HepG2 (cell line): ENCODE results near the gene CHIC2. TPM values are rescaled to one million over a fixed set of nuclear protein-coding genes. Genes with fewer than 3 reads are reported as not detected.

Experiments used
- MEF2D ChIP-seq: sonication (generic); formaldehyde crosslinking; IDR thresholded peaks from 2 replicates; pipeline ENCODE4 v1.5.1; 2020; ENCODE audit warnings: mild to moderate bottlenecking, missing genetic modification reagents
- REL ChIP-seq: sonication (generic); formaldehyde crosslinking; conservative IDR thresholded peaks from 2 replicates; pipeline ENCODE4 v1.8.0; 2022; ENCODE audit warnings: mild to moderate bottlenecking, missing genetic modification reagents, moderate library complexity
- SMAD3 ChIP-seq: sonication (generic); formaldehyde crosslinking; IDR thresholded peaks from 2 replicates; pipeline ENCODE4 v1.4.0; 2020; ENCODE audit warnings: missing genetic modification reagents
- ZFP41 ChIP-seq: sonication (generic); formaldehyde crosslinking; IDR thresholded peaks from 2 replicates; pipeline ENCODE4 v1.4.0; 2020; ENCODE audit warnings: mild to moderate bottlenecking, missing genetic modification reagents, borderline replicate concordance
- ZNF337 ChIP-seq: sonication (generic); formaldehyde crosslinking; IDR thresholded peaks from 2 replicates; pipeline ENCODE4 v1.5.1; 2020; ENCODE audit warnings: missing genetic modification reagents, low read depth, mild to moderate bottlenecking, borderline replicate concordance
- ZNF7 ChIP-seq: IDR thresholded peaks from 2 replicates; pipeline ENCODE4 v1.6.1; 2016; ENCODE audit warnings: missing biosample characterization, missing genetic modification reagents
- ZNF75D ChIP-seq: sonication (generic); formaldehyde crosslinking; IDR thresholded peaks from 2 replicates; pipeline ENCODE4 v1.8.1; 2023; ENCODE audit warnings: missing genetic modification reagents, mild to moderate bottlenecking, borderline replicate concordance
- ZNF772 ChIP-seq: sonication (generic); formaldehyde crosslinking; IDR thresholded peaks from 2 replicates; pipeline ENCODE4 v1.5.0; 2020; ENCODE audit warnings: mild to moderate bottlenecking, missing genetic modification reagents
- ZNF788 ChIP-seq: sonication (generic); formaldehyde crosslinking; IDR thresholded peaks from 2 replicates; pipeline ENCODE4 v1.5.0; 2020; ENCODE audit warnings: mild to moderate bottlenecking, missing genetic modification reagents, borderline replicate concordance
- ZNF879 ChIP-seq: sonication (generic); formaldehyde crosslinking; IDR thresholded peaks from 2 replicates; pipeline ENCODE4 v1.8.1; 2023; ENCODE audit warnings: missing genetic modification reagents
- ZNF891 ChIP-seq: sonication (generic); formaldehyde crosslinking; IDR thresholded peaks from 2 replicates; pipeline ENCODE4 v1.5.0; 2020; ENCODE audit warnings: mild to moderate bottlenecking, missing genetic modification reagents
- polyA plus RNA-seq, 8 experiments: library from polyadenylated mRNA; depleted of rRNA in 3 of 8; stranded (reverse) in 7 of 8; unstranded in 1 of 8; fragments of >200 nt; fragmentation: Illumina TruSeq in 4 of 8; extraction: Trizol in 4 of 8; gene quantifications; 2 replicates each; pipeline versions ENCODE4 v1.2.1 to v1.2.3, GENCODE V29; 2011 to 2016; ENCODE audit warnings: low read depth in 4 of 8, missing spikeins in 1 of 8, mixed read lengths in 1 of 8; ENCODE audit not compliant: insufficient read depth in 1 of 8
- total RNA-seq, 5 experiments: library from RNA; depleted of rRNA; stranded (reverse); fragments of >200 nt; fragmentation: Illumina TruSeq; extraction: Trizol; gene quantifications; 2 replicates each; pipeline ENCODE4 v1.2.3, GENCODE V29; 2016; ENCODE audit warnings: low read depth in 1 of 5
- TF ChIP-seq, protein P1 (sequence below): sonication (generic); formaldehyde crosslinking; IDR thresholded peaks from 2 replicates; pipeline ENCODE4 v1.5.1; 2020; ENCODE audit warnings: missing genetic modification reagents, mild to moderate bottlenecking, borderline replicate concordance
- TF ChIP-seq, protein P2 (sequence below): sonication (generic); formaldehyde crosslinking; IDR thresholded peaks from 2 replicates; pipeline ENCODE4 v1.4.0; 2020; ENCODE audit warnings: missing genetic modification reagents, mild to moderate bottlenecking, borderline replicate concordance
- TF ChIP-seq, protein P3 (sequence below): sonication (generic); formaldehyde crosslinking; IDR thresholded peaks from 2 replicates; pipeline ENCODE4 v1.4.0; 2020; ENCODE audit warnings: mild to moderate bottlenecking, missing genetic modification reagents
- TF ChIP-seq, protein P4 (sequence below): sonication (generic); formaldehyde crosslinking; IDR thresholded peaks from 2 replicates; pipeline ENCODE4 v1.8.1; 2023; ENCODE audit warnings: mild to moderate bottlenecking, moderate library complexity, missing genetic modification reagents

The CHIC2 gene
- total and polyA plus RNA-seq, 2 of the 13 experiments (the other 11 are each of a cell fraction or from before 2014, with no cell fraction given): 10.0 to 17.2 TPM

DNA sequence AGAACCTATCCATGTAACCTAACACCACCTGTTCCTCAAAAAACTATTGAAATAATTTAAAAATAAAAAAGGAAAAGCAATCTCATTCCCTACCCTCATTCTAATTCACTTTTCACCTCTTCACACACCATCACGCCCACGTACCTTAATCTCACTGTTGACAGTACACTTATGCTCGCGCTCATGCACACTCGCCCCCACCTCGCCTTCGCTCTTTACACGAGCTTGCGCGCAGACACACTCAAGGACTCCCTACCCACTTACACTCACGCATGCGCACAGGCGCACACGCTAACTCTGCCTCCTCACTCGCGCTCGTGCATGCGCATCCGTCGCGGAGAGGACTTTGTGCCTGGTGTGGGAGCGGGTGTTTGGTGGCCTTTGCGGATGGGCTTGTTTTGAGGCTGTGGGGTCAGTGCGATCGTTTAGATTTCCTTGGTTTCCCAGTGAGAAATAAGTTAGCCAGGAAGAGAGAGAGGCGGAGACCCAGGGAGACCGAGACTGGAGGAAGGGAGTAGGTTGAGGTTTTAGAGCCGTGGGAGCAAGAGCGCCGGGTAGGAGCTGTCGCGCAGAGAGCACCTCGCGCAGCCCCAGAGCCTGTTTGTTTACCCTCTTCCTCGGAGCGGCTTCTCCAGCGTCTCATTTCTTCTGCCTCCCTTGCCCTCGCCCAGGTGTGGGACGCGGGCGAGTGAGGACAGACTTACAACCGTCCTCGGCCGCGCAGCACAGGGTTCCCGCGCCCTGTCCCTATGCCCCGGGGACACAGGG, 27.4 kb upstream of the CHIC2 start (continued):
- TF ChIP-seq, protein P1, sequence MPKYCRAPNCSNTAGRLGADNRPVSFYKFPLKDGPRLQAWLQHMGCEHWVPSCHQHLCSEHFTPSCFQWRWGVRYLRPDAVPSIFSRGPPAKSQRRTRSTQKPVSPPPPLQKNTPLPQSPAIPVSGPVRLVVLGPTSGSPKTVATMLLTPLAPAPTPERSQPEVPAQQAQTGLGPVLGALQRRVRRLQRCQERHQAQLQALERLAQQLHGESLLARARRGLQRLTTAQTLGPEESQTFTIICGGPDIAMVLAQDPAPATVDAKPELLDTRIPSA (CRISPR knock-in tag): no peak
- TF ChIP-seq SMAD3 (CRISPR knock-in tag) (0 out of 2 replicates have a peak, but pooled peaks have one; percentile 29), REL (0 out of 2 replicates have a peak, but pooled peaks have one; percentile 53), ZNF879 (CRISPR knock-in tag) (no peak), ZNF7 (CRISPR knock-in tag) (no peak), ZNF891 (no peak), ZNF772 (CRISPR knock-in tag) (0 out of 2 replicates have a peak, but pooled peaks have one; percentile 20), ZNF788 (CRISPR knock-in tag) (no peak; the same call in 1 of the 2 replicates), ZFP41 (CRISPR knock-in tag) (no peak), MEF2D (CRISPR knock-in tag) (peak; percentile 55; the same call in 1 of the 2 replicates), ZNF75D (CRISPR knock-in tag) (no peak), ZNF337 (CRISPR knock-in tag) (no peak)
- TF ChIP-seq, protein P2, sequence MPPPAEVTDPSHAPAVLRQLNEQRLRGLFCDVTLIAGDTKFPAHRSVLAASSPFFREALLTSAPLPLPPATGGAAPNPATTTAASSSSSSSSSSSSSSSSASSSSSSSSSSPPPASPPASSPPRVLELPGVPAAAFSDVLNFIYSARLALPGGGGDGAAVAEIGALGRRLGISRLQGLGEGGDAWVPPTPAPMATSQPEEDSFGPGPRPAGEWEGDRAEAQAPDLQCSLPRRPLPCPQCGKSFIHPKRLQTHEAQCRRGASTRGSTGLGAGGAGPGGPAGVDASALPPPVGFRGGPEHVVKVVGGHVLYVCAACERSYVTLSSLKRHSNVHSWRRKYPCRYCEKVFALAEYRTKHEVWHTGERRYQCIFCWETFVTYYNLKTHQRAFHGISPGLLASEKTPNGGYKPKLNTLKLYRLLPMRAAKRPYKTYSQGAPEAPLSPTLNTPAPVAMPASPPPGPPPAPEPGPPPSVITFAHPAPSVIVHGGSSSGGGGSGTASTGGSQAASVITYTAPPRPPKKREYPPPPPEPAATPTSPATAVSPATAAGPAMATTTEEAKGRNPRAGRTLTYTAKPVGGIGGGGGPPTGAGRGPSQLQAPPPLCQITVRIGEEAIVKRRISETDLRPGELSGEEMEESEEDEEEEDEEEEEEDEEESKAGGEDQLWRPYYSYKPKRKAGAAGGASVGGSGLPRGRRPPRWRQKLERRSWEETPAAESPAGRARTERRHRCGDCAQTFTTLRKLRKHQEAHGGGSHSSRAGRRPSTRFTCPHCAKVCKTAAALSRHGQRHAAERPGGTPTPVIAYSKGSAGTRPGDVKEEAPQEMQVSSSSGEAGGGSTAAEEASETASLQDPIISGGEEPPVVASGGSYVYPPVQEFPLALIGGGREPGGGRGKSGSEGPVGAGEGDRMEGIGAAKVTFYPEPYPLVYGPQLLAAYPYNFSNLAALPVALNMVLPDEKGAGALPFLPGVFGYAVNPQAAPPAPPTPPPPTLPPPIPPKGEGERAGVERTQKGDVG (CRISPR knock-in tag): peak; percentile 67; the same call in 1 of the 2 replicates
- TF ChIP-seq, protein P3, sequence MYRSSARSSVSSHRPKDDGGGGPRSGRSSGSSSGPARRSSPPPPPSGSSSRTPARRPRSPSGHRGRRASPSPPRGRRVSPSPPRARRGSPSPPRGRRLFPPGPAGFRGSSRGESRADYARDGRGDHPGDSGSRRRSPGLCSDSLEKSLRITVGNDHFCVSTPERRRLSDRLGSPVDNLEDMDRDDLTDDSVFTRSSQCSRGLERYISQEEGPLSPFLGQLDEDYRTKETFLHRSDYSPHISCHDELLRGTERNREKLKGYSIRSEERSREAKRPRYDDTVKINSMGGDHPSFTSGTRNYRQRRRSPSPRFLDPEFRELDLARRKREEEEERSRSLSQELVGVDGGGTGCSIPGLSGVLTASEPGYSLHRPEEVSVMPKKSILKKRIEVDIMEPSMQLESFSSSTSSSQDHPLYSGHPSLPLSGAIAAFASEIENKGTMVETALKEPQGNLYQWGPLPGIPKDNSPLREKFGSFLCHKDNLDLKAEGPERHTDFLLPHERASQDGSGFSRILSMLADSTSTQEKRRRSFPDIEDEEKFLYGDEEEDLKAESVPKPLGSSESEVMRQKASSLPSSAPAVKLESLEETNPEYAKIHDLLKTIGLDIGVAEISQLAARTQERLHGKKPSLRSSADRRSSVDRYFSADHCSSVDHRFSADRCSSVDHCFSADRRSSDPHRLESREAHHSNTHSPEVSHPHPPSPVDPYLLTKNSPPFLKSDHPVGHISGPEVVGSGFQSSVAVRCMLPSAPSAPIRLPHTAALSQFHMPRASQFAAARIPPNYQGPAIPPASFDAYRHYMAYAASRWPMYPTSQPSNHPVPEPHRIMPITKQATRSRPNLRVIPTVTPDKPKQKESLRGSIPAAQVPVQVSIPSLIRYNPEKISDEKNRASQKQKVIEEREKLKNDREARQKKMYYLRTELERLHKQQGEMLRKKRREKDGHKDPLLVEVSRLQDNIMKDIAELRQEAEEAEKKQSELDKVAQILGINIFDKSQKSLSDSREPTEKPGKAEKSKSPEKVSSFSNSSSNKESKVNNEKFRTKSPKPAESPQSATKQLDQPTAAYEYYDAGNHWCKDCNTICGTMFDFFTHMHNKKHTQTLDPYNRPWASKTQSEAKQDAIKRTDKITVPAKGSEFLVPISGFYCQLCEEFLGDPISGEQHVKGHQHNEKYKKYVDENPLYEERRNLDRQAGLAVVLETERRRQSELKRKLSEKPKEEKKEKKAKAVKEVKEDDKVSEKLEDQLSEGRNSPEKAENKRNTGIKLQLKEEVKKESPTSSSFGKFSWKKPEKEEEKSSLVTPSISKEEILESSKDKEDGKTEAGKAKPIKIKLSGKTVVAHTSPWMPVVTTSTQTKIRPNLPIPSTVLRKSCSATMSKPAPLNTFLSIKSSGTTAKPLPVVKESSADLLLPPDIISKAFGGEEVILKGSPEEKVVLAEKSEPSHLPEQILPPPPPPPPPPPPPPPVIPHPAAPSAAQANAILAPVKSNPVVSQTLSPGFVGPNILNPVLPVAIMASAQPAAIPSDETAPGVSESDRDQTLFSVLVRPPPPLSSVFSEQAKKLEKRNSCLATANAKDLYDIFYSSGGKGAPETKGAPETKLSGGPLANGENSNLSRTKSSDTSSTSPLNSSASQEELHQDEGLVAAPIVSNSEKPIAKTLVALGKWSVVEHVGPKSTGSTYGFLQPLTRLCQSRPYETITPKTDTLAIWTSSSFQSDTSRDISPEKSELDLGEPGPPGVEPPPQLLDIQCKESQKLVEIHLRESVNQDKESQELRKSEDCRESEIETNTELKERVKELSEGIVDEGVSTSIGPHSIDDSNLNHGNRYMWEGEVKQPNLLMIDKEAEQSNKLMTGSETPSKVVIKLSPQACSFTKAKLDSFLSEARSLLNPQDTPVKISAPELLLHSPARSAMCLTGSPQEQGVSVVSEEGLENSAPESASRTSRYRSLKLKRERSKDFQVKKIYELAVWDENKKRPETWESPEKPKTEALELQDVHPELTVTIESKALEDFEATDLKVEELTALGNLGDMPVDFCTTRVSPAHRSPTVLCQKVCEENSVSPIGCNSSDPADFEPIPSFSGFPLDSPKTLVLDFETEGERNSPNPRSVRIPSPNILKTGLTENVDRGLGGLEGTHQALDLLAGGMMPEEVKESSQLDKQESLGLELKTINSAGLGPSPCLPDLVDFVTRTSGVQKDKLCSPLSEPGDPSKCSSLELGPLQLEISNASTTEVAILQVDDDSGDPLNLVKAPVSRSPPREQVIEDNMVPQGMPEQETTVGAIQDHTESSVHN (CRISPR knock-in tag): no peak
- TF ChIP-seq, protein P4, sequence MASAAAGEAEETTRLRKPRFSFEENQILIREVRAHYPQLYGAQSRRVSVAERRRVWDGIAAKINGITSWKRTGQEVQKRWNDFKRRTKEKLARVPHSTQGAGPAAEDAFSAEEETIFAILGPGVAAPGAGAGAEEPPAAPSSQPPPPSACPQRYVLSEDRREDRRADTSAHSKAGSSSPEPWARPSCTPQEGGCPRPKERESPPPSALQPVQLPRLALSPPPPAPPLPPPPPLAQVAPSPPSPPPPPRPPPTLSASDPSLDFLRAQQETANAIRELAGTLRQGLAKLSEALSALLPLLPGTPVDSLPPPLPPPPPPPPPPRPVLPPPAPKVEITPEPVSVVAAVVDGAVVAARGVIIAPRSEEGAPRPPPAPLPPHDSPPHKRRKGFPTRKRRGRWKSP (CRISPR knock-in tag): peak; percentile 95
